SJSA1 (cell line): Measurements from ENCODE around the gene RBM6. TPM values are rescaled to one million over a fixed set of nuclear protein-coding genes. Genes with fewer than 3 reads are reported as not detected.
A peak's percentile ranks its signal among the peaks of the same experiment; 100 is the strongest.
"Not testable (repeated sequence)": the region's sequence is repeated elsewhere in the genome, so short reads cannot be mapped to it uniquely, and the experiment has no call there.

Experiments
- DNase-seq, 2 experiments: peaks; one replicate each; pipeline ENCODE4 v3.0.0-alpha.2; 2015 to 2020; ENCODE audit warnings: low spot score in 2 of 2, low read depth in 1 of 2
- H3K27ac ChIP-seq: fragments of 250-450 bp; sonication (Bioruptor Pico); 2 replicates; pipeline ENCODE4 v1.5.1; 2020; ENCODE audit warnings: mild to moderate bottlenecking, moderate library complexity
- H3K27me3 ChIP-seq: fragments of 250-450 bp; sonication (Bioruptor Pico); replicated peaks from 2 replicates; pipeline ENCODE4 v1.5.1; 2020; ENCODE audit warnings: mild to moderate bottlenecking, moderate library complexity
- H3K36me3 ChIP-seq: fragments of 250-450 bp; sonication (Bioruptor Pico); 2 replicates; pipeline ENCODE4 v1.5.1; 2020; ENCODE audit warnings: mild to moderate bottlenecking
- H3K4me1 ChIP-seq: fragments of 250-450 bp; sonication (Bioruptor Pico); replicated peaks from 2 replicates; pipeline ENCODE4 v1.6.1; 2021; ENCODE audit warnings: mild to moderate bottlenecking
- H3K4me3 ChIP-seq: fragments of 250-450 bp; sonication (Bioruptor Pico); 2 replicates; pipeline ENCODE4 v1.5.1; 2020; ENCODE audit warnings: mild to moderate bottlenecking
- H3K9me3 ChIP-seq: fragments of 250-450 bp; sonication (Bioruptor Pico); replicated peaks from 2 replicates; pipeline ENCODE4 v1.5.1; 2020; ENCODE audit warnings: mild to moderate bottlenecking
- total RNA-seq: library from RNA; depleted of rRNA; stranded (reverse); fragments of >200 nt; shearing (Covaris generic); gene quantifications from 2 replicates; pipeline ENCODE4 v1.2.3, GENCODE V29; 2014

Gene RBM6
- total RNA-seq, 1 experiment from 2014 or later, result 38.8 TPM

DNA sequence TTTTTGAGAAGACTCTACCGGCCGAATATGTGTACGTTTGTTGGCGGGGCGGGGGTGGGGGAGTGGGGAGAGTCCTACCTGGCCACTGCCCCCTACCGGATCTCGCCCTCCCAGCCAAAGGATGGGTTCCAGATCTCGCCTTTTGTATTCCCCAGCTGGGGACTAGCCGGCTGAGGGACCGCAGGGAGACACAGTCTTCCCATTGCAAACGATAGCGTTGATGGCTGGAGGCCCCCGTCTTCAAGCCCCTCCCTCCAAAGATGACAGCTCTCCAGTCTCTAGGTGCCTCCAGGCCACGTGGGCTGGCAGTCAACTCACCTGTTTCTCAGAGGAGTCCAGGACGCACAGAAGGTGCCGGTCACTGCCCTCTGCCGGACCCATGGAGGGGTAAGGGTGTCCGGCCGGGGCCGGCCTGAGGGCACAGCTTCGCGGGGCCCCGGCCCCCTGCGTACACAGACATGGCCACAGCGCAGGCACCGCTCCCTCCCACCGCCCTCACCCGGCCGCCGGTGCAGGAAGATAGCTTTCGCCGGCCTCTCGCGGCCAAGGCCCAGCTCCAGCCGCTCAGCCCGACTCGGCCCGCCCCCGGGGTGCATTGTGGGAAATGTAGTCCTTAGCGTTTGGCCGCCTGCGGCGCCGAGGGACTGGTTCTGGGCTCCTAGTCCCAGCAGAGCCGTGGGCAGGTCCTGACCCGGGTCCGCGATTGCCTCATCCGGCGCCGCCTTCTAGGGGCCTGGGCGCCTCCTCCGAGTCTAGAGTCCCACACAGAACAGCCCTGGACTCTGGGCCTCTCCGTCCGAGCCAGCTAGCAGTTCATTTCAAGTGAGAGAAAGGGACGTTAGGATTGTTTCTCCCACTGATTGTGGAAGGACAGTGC, 10.4 kb upstream of the RBM6 start, which contains the start of gene MON1A:
Gene MON1A (minus strand): TSS at position 521 of the 877 bp plus-strand sequence. CDS start 16,465 bp downstream, outside the sequence.
- H3K36me3 ChIP-seq, result no peaks in the 10 kb centered on the region
- peak within 1 kb of the TSS; percentile 37; the same call in 1 of the 2 replicates for H3K27ac ChIP-seq
- peaks cover 20% of the 10 kb centered on the region for H3K4me1 ChIP-seq
- no peaks in the 10 kb centered on the region for H3K27me3 ChIP-seq
- H3K4me3 ChIP-seq, result peak within 1 kb of the TSS; percentile 60
- no peaks in the 10 kb centered on the region for H3K9me3 ChIP-seq
- DNase-seq, result peak; percentile 81 to 93

- no peak for DNase-seq
- H3K4me1 ChIP-seq, result peaks cover 13% of the 10 kb centered on the region
- no peaks in the 10 kb centered on the region for H3K27me3 ChIP-seq
- H3K4me3 ChIP-seq, result peak overlapping the region; percentile 60
- H3K36me3 ChIP-seq, result no peaks in the 10 kb centered on the region
- peak overlapping the region; percentile 37; the same call in 1 of the 2 replicates for H3K27ac ChIP-seq
- no peaks in the 10 kb centered on the region for H3K9me3 ChIP-seq
Observed at GRCh38 chr3:49930168-49930690, 9.7 kb upstream of the RBM6 start.

DNA sequence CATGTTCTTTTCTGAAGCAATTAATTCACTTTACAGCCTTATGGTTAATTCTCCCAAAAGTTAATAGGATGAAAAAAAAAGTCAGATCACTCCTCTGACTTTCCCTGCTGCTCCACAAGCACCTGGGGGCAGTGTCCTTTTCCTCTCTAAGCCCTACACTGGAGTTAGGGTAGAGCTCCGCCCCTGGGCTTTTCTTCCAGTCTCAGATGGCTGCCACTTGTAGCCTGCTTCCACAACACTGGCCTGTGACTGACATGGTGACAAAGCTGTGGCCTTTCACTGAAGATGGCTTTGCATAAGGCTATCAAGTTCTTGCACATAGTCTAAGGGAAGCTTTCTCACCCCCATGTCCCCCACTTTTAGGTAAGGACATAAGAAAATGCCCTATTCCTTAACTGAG, 9.0 kb upstream of the RBM6 start:
- Histone ChIP-seq H3K36me3 (no peaks in the 10 kb centered on the region), H3K27ac (no peak overlapping the region), H3K4me3 (no peak overlapping the region), H3K27me3 (no peaks in the 10 kb centered on the region), H3K9me3 (no peaks in the 10 kb centered on the region), H3K4me1 (peaks cover 13% of the 10 kb centered on the region)
- no peak for DNase-seq

DNA sequence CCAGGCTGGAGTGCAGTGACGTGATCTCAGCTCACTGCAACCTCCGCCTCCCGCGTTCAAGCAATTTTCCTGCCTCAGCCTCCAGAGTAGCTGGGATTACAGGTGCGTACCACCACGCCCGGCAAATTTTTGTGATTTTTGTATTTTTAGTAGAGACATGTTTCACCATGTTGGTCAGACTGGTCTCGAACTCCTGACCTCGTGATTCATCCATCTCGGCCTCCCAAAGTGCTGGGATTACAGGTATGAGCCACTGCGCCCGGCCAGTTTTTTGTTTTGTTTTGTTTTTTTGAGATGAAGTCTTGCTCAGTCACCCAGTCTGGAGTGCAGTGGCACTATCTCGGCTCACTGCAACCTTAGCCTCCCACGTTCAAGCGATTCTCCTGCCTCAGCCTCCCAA, 7.7 kb upstream of the RBM6 start:
- H3K36me3 ChIP-seq, H3K9me3 ChIP-seq, H3K27ac ChIP-seq, H3K27me3 ChIP-seq, DNase-seq, H3K4me3 ChIP-seq: not testable (repeated sequence)
- peaks cover 13% of the 10 kb centered on the region for H3K4me1 ChIP-seq

GRCh38 chr3:49937090-49937489, 2.9 kb upstream of the RBM6 start:
- H3K9me3 ChIP-seq, result no peaks in the 10 kb centered on the region
- H3K4me1 ChIP-seq, result peaks cover 8% of the 10 kb centered on the region
- no peak overlapping the region for H3K27ac ChIP-seq
- H3K27me3 ChIP-seq, result no peaks in the 10 kb centered on the region
- DNase-seq, result no peak
- no peak overlapping the region for H3K4me3 ChIP-seq
- peaks cover 6% of the 10 kb centered on the region for H3K36me3 ChIP-seq

GRCh38 chr3:49940667-49941249, 808 bp downstream of the RBM6 start:
- DNase-seq, result no peak
- Histone ChIP-seq H3K36me3 (peaks cover 10% of the 10 kb centered on the region), H3K4me1 (peaks cover 8% of the 10 kb centered on the region), H3K27me3 (no peaks in the 10 kb centered on the region), H3K9me3 (no peaks in the 10 kb centered on the region), H3K4me3 (peak overlapping the region; percentile 86), H3K27ac (peak overlapping the region; percentile 83)

DNA sequence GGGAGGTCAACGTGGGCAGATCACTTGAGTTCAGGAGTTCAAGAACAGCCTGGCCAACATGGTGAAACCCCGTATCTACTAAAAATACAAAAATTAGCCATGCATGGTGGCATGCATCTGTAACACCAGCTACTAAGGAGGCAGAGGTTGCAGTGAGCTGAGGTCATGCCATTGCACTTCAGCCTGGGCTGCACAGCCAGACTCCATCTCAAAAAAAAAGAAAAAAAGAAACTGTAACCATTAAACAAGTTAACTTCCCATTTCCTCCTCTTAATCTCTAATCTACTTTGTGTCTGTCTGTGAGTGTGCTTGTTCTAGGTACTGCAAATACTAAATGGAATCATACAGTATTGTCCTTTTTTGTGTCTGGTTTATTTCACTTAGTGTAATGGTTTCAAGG, 2.7 kb downstream of the RBM6 start:
- DNase-seq, result no peak
- no peaks in the 10 kb centered on the region for H3K9me3 ChIP-seq
- H3K27ac ChIP-seq, result no peak overlapping the region
- peaks cover 10% of the 10 kb centered on the region for H3K36me3 ChIP-seq
- H3K27me3 ChIP-seq, result no peaks in the 10 kb centered on the region
- H3K4me1 ChIP-seq, result peaks cover 8% of the 10 kb centered on the region
- H3K4me3 ChIP-seq, result no peak overlapping the region

- Histone ChIP-seq H3K4me1 (peaks cover 17% of the 10 kb centered on the region), H3K36me3 (no peaks in the 10 kb centered on the region), H3K27me3 (no peaks in the 10 kb centered on the region), H3K9me3 (no peaks in the 10 kb centered on the region), H3K27ac (no peak overlapping the region), H3K4me3 (no peak overlapping the region)
- DNase-seq, result no peak
Observed at GRCh38 chr3:49952924-49953323, 13.0 kb downstream of the RBM6 start.

DNA sequence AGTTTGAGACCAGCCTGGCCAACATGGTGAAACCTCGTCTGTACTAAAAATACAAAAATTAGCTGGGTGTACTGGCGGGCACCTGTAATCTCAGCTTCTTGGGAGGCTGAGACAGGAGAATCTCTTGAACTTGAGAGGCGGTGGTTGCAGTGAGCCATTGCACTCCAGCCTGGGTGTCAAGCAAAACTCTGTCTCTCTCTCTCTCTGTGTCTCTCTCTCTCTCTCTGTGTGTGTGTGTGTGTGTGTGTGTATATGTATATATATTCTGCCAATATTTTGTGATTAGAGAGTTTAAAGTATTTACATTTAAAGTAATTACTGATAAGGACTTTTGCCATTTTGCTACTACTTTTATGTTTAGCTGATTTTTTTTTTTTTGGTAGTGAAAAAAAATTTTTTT, 15.7 kb downstream of the RBM6 start:
- Histone ChIP-seq H3K36me3 (no peaks in the 10 kb centered on the region), H3K27ac (no peak overlapping the region), H3K4me1 (peaks cover 5% of the 10 kb centered on the region), H3K27me3 (no peaks in the 10 kb centered on the region), H3K4me3 (no peak overlapping the region), H3K9me3 (no peaks in the 10 kb centered on the region)
- no peak for DNase-seq

DNA sequence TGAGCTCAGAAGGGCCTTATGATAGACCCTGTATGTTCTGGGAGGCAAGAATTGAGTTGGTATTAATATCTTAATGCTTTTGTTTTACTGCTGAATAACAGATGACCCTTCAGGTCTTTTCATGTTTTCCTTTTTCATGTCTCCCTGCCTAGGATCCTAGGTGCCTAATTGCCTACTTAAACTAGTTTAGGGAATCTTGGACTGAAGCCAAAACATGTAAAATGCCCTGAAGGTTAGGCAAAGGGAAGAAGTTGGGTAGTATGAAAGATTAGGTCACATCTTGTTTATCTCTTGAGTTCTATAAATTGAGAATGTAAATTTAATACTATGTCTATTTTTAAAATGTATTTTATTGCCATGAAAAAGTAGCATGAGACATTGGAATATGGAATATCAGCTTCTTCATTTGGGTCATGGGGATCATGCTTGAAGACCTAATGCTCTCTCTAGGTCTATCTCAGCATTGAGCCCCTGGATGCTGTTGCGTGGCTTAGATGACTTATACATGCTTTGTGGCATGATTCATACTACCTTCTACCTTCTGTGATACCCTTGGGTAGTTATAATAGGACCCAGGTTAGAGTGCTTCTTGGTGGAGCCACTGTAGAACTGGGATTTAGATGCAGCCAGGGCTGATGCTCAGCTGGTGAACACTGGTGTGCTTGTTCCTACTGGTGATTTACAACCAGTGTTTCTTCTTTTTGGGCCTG, 26.4 kb downstream of the RBM6 start:
- H3K36me3 ChIP-seq, result peaks cover 20% of the 10 kb centered on the region
- DNase-seq, result no peak
- no peak overlapping the region for H3K27ac ChIP-seq
- no peak overlapping the region for H3K4me3 ChIP-seq
- no peaks in the 10 kb centered on the region for H3K9me3 ChIP-seq
- peaks cover 10% of the 10 kb centered on the region for H3K4me1 ChIP-seq
- H3K27me3 ChIP-seq, result no peaks in the 10 kb centered on the region

DNA sequence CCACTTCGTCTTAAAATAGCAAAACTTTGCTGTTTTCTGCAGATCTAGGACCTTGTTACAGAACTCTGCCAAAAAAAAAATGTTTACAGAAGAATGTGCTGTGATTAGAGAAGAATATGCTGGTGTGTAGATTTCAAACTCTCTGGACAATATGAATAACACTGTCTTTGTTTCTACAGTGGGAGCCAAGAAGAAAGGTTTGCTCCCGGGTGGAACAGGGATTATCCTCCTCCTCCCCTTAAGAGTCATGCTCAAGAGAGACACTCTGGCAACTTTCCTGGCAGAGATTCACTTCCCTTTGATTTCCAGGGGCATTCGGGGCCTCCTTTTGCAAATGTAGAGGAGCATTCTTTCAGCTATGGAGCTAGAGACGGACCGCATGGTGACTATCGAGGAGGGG, 27.3 kb downstream of the RBM6 start:
- DNase-seq, result peak in 1 of 2 experiments; percentile 10
- H3K27me3 ChIP-seq, result no peaks in the 10 kb centered on the region

GRCh38 chr3:49968346-49968745, 28.4 kb downstream of the RBM6 start:
- Histone ChIP-seq H3K36me3 (peaks cover 30% of the 10 kb centered on the region), H3K4me3 (no peak overlapping the region), H3K9me3 (no peaks in the 10 kb centered on the region), H3K27me3 (no peaks in the 10 kb centered on the region), H3K4me1 (peaks cover 10% of the 10 kb centered on the region), H3K27ac (no peak overlapping the region)
- no peak for DNase-seq

More for the DNA sequence above, 27.3 kb downstream of the RBM6 start:
- H3K9me3 ChIP-seq, result no peaks in the 10 kb centered on the region
- H3K4me1 ChIP-seq, result peaks cover 10% of the 10 kb centered on the region
- peaks cover 24% of the 10 kb centered on the region for H3K36me3 ChIP-seq
- no peak overlapping the region for H3K27ac ChIP-seq
- H3K4me3 ChIP-seq, result no peak overlapping the region

DNA sequence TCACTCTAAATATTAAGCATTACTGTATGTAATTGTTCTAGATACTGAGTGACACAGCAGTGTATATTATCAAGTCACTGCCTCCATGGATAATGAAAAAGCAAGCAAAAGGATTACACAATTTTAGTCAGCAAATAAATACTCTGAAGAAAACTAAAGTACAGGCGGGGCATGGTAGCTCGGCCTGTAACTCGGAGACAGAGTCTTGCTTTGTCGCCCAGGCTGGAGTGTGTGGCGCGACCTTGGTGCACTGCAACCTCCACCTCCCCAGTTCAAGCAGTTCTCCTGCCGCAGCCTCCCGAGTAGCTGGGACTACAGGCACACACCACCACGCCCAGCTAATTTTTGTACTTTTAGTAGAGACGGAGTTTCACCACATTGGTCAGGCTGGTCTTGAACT, 32.7 kb downstream of the RBM6 start:
- Histone ChIP-seq H3K9me3 (no peaks in the 10 kb centered on the region), H3K4me1 (0 out of 2 replicates have a peak, but pooled peaks cover under 1% of the 10 kb centered on the region), H3K36me3 (peaks cover 39% of the 10 kb centered on the region), H3K4me3 (no peak overlapping the region), H3K27ac (no peak overlapping the region), H3K27me3 (no peaks in the 10 kb centered on the region)
- DNase-seq, result no peak
